Mesothelial cell of epicardium (in vitro differentiated cells): ENCODE measurements around the gene PTPRK. TPM values are rescaled to one million over a fixed set of nuclear protein-coding genes. Genes with fewer than 3 reads are reported as not detected.

Source experiments
- DNase-seq, 2 experiments: peaks; one replicate each; pipeline ENCODE4 v3.0.0; 2021; ENCODE audit warnings: low spot score in 2 of 2; ENCODE audit not compliant: unreplicated experiment in 2 of 2
- H3K27ac Mint-ChIP-seq: 2 replicates; pipeline ENCODE4 v1.8.0; 2021; ENCODE audit warnings: mixed read lengths
- H3K27me3 Mint-ChIP-seq: 2 replicates; pipeline ENCODE4 v1.8.0; 2021; ENCODE audit warnings: low read depth, mixed read lengths
- H3K36me3 Mint-ChIP-seq: 2 replicates; pipeline ENCODE4 v1.8.0; 2021; ENCODE audit warnings: mixed read lengths
- H3K4me1 Mint-ChIP-seq: 2 replicates; pipeline ENCODE4 v1.8.0; 2021; ENCODE audit warnings: mixed read lengths
- H3K4me3 Mint-ChIP-seq: 2 replicates; pipeline ENCODE4 v1.8.0; 2021; ENCODE audit warnings: mild to moderate bottlenecking, moderate library complexity, mixed read lengths
- H3K9me3 Mint-ChIP-seq: 2 replicates; pipeline ENCODE4 v1.8.0; 2021; ENCODE audit warnings: mixed read lengths
- CTCF ChIP-seq: fragments of 200-600 bp; sonication (generic); IDR thresholded peaks from one replicate; pipeline ENCODE4 v1.5.0; 2021; ENCODE audit warnings: antibody characterized with exemption; ENCODE audit not compliant: unreplicated experiment
- total RNA-seq: library from RNA; stranded (reverse); gene quantifications from 3 replicates; pipeline ENCODE4 v1.2.1, GENCODE V29; 2021

PTPRK gene
- total RNA-seq, 1 donor from 2014 or later, result 93.7 TPM

- H3K36me3 Mint-ChIP-seq, result peaks cover 25% of the 10 kb centered on the region
- TF ChIP-seq CTCF, result no peak
- H3K27me3 Mint-ChIP-seq, result no peaks in the 10 kb centered on the region
- no peaks in the 10 kb centered on the region for H3K9me3 Mint-ChIP-seq
- H3K27ac Mint-ChIP-seq, result no peak overlapping the region
- no peak overlapping the region for H3K4me3 Mint-ChIP-seq
- no peak for DNase-seq
- no peaks in the 10 kb centered on the region for H3K4me1 Mint-ChIP-seq
Observed at GRCh38 chr6:128057946-128058345, 462.5 kb downstream of the PTPRK start.

GRCh38 chr6:128057541-128057940 is 462.9 kb downstream of the PTPRK start:
- no peak for TF ChIP-seq CTCF
- no peak overlapping the region for H3K4me3 Mint-ChIP-seq
- H3K27me3 Mint-ChIP-seq, result no peaks in the 10 kb centered on the region
- H3K36me3 Mint-ChIP-seq, result peaks cover 25% of the 10 kb centered on the region
- no peak overlapping the region for H3K27ac Mint-ChIP-seq
- no peak for DNase-seq
- no peaks in the 10 kb centered on the region for H3K9me3 Mint-ChIP-seq
- H3K4me1 Mint-ChIP-seq, result no peaks in the 10 kb centered on the region

GRCh38 chr6:128053109-128053508 is 467.3 kb downstream of the PTPRK start:
- peaks cover 3% of the 10 kb centered on the region for H3K9me3 Mint-ChIP-seq
- no peak for DNase-seq
- H3K27ac Mint-ChIP-seq, result no peak overlapping the region
- H3K27me3 Mint-ChIP-seq, result no peaks in the 10 kb centered on the region
- no peaks in the 10 kb centered on the region for H3K4me1 Mint-ChIP-seq
- peaks cover 21% of the 10 kb centered on the region for H3K36me3 Mint-ChIP-seq
- no peak overlapping the region for H3K4me3 Mint-ChIP-seq
- TF ChIP-seq CTCF, result no peak

GRCh38 chr6:128047989-128048388 is 472.4 kb downstream of the PTPRK start:
- no peak overlapping the region for H3K4me3 Mint-ChIP-seq
- H3K4me1 Mint-ChIP-seq, result peaks cover 5% of the 10 kb centered on the region
- peaks cover 11% of the 10 kb centered on the region for H3K36me3 Mint-ChIP-seq
- TF ChIP-seq CTCF, result no peak
- H3K9me3 Mint-ChIP-seq, result peaks cover 3% of the 10 kb centered on the region
- H3K27me3 Mint-ChIP-seq, result no peaks in the 10 kb centered on the region
- H3K27ac Mint-ChIP-seq, result no peak overlapping the region
- no peak for DNase-seq

GRCh38 chr6:128046033-128046432 is 474.4 kb downstream of the PTPRK start:
- TF ChIP-seq CTCF, result no peak
- Mint-ChIP-seq H3K36me3 (peaks cover 18% of the 10 kb centered on the region), H3K9me3 (peaks cover 3% of the 10 kb centered on the region), H3K27ac (peak overlapping the region; percentile 33), H3K4me1 (peaks cover 5% of the 10 kb centered on the region), H3K27me3 (no peaks in the 10 kb centered on the region), H3K4me3 (no peak overlapping the region)
- no peak for DNase-seq

GRCh38 chr6:128039543-128039942 is 480.9 kb downstream of the PTPRK start:
- Mint-ChIP-seq H3K4me1 (peaks cover 8% of the 10 kb centered on the region), H3K27ac (no peak overlapping the region), H3K4me3 (no peak overlapping the region), H3K36me3 (peaks cover 23% of the 10 kb centered on the region), H3K27me3 (no peaks in the 10 kb centered on the region), H3K9me3 (no peaks in the 10 kb centered on the region)
- DNase-seq, result no peak
- TF ChIP-seq CTCF, result no peak
